B cell (primary cell): ENCODE measurements around the gene TMEM131.

ENCODE experiments used
- EZH2 ChIP-seq: IDR thresholded peaks from 2 replicates; pipeline ENCODE4 v1.6.1; 2012; ENCODE audit warnings: borderline replicate concordance, low read depth, mild to moderate bottlenecking, moderate library complexity, low read length; ENCODE audit not compliant: insufficient read depth, poor library complexity, severe bottlenecking
- TF ChIP-seq, protein P1 (sequence below): fragments of 200-600 bp; IDR thresholded peaks from one replicate; pipeline ENCODE4 v1.8.0; 2022; ENCODE audit warnings: antibody characterized with exemption, mild to moderate bottlenecking

DNA sequence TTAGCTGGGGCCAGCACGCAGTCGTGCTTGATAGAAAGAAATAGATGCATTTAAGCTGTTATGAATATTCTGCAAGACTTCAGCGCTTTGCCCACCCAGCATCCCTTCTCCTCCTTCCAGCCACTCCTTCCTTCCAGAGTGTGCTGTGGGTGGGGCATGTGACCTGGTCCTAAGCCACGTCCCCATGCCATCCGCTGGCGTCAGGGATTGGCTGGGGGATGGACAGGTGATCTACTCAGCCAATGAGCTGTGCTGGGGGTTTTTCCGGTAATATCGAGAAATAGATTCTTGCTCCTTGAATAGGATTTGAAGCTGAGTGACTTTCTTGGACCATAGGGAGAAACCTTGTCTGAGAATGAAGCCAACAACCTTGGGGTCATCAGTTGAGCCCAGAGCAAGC is 287.1 kb downstream of the TMEM131 start:
- TF ChIP-seq, protein P1, sequence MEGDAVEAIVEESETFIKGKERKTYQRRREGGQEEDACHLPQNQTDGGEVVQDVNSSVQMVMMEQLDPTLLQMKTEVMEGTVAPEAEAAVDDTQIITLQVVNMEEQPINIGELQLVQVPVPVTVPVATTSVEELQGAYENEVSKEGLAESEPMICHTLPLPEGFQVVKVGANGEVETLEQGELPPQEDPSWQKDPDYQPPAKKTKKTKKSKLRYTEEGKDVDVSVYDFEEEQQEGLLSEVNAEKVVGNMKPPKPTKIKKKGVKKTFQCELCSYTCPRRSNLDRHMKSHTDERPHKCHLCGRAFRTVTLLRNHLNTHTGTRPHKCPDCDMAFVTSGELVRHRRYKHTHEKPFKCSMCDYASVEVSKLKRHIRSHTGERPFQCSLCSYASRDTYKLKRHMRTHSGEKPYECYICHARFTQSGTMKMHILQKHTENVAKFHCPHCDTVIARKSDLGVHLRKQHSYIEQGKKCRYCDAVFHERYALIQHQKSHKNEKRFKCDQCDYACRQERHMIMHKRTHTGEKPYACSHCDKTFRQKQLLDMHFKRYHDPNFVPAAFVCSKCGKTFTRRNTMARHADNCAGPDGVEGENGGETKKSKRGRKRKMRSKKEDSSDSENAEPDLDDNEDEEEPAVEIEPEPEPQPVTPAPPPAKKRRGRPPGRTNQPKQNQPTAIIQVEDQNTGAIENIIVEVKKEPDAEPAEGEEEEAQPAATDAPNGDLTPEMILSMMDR: no peak
- no peak for TF ChIP-seq EZH2
